CD8-positive, alpha-beta memory T cell (primary cell): Measurements from ENCODE around the gene PTEN. TPM values are rescaled to one million over a fixed set of nuclear protein-coding genes. Genes with fewer than 3 reads are reported as not detected.
A peak's percentile ranks its signal among the peaks of the same experiment; 100 is the strongest.
"Not testable (repeated sequence)": the region's sequence is repeated elsewhere in the genome, so short reads cannot be mapped to it uniquely, and the experiment has no call there.

ENCODE experiments used
- CTCF ChIA-PET: fragments of 350-600 bp; sonication (Branson Sonifier 250); formaldehyde crosslinking; loops from one replicate; lab custom pipeline; 2021; ENCODE audit warnings: antibody characterized with exemption; lab: Charles Lee
- POLR2A ChIA-PET: fragments of 350-600 bp; sonication (Branson Sonifier 250); formaldehyde crosslinking; loops from one replicate; lab custom pipeline; 2021; ENCODE audit warnings: antibody characterized with exemption; lab: Charles Lee
- DNase-seq, 5 donors: peaks; one replicate each; pipeline versions ENCODE4 v3.0.0 to v3.0.0-alpha.2; 2020 to 2022; ENCODE audit warnings: mixed read lengths in 1 of 5
- H3K27ac ChIP-seq: one replicate; pipeline ENCODE4 v1.7.0; 2013; ENCODE audit warnings: low read depth, mild to moderate bottlenecking, low read length, moderate library complexity
- H3K27me3 ChIP-seq: 2 replicates; pipeline ENCODE4 v1.7.0; 2013; ENCODE audit warnings: low read length, mild to moderate bottlenecking; ENCODE audit not compliant: insufficient read depth, poor library complexity, severe bottlenecking
- H3K36me3 ChIP-seq: 2 replicates; pipeline ENCODE4 v1.7.0; 2013; ENCODE audit warnings: mild to moderate bottlenecking, low read length, moderate library complexity; ENCODE audit not compliant: insufficient read depth
- H3K4me1 ChIP-seq: 2 replicates; pipeline ENCODE4 v1.7.0; 2013; ENCODE audit warnings: mild to moderate bottlenecking, low read length, moderate library complexity; ENCODE audit not compliant: insufficient read depth
- H3K4me3 ChIP-seq: 2 replicates; pipeline ENCODE4 v1.7.0; 2013; ENCODE audit warnings: mild to moderate bottlenecking, low read length
- H3K9me3 ChIP-seq: 2 replicates; pipeline ENCODE4 v1.7.0; 2013; ENCODE audit warnings: mild to moderate bottlenecking, low read length
- H3K27ac Mint-ChIP-seq, 8 donors: one replicate each; pipeline ENCODE4 v1.8.0; 2020 to 2021; ENCODE audit warnings: mixed read lengths in 8 of 8, mild to moderate bottlenecking in 6 of 8, inconsistent platforms in 3 of 8, moderate library complexity in 3 of 8
- H3K27me3 Mint-ChIP-seq, 2 donors: one replicate each; pipeline ENCODE4 v1.8.0; 2020 to 2021; ENCODE audit warnings: mixed read lengths in 2 of 2, mild to moderate bottlenecking in 1 of 2, moderate library complexity in 1 of 2
- H3K36me3 Mint-ChIP-seq, 3 donors: one replicate each; pipeline ENCODE4 v1.8.0; 2020 to 2021; ENCODE audit warnings: mixed read lengths in 3 of 3, inconsistent platforms in 1 of 3, mild to moderate bottlenecking in 1 of 3
- H3K4me1 Mint-ChIP-seq, 3 donors: one replicate each; pipeline ENCODE4 v1.8.0; 2020 to 2021; ENCODE audit warnings: mixed read lengths in 3 of 3, inconsistent platforms in 1 of 3, mild to moderate bottlenecking in 1 of 3
- H3K4me3 Mint-ChIP-seq, 7 donors: one replicate each; pipeline ENCODE4 v1.8.0; 2020 to 2021; ENCODE audit warnings: mixed read lengths in 7 of 7, mild to moderate bottlenecking in 6 of 7, moderate library complexity in 4 of 7, inconsistent platforms in 2 of 7
- H3K9me3 Mint-ChIP-seq, 5 donors: one replicate each; pipeline ENCODE4 v1.8.0; 2020 to 2022; ENCODE audit warnings: mixed read lengths in 5 of 5, mild to moderate bottlenecking in 3 of 5, moderate library complexity in 2 of 5, inconsistent platforms in 1 of 5
- polyA plus RNA-seq: library from polyadenylated mRNA; unstranded; fragments of 300-500 nt; fragmentation: Illumina TruSeq; gene quantifications from one replicate; pipeline ENCODE4 v1.2.3, GENCODE V29; 2021
- total RNA-seq, 2 experiments: library from RNA; stranded (reverse); gene quantifications; one replicate each; pipeline ENCODE4 v1.2.3, GENCODE V29; 2021

PTEN gene
- total and polyA plus RNA-seq, 3 experiments from 2014 or later: 29.1 to 50.6 (median 49.5) TPM

DNA sequence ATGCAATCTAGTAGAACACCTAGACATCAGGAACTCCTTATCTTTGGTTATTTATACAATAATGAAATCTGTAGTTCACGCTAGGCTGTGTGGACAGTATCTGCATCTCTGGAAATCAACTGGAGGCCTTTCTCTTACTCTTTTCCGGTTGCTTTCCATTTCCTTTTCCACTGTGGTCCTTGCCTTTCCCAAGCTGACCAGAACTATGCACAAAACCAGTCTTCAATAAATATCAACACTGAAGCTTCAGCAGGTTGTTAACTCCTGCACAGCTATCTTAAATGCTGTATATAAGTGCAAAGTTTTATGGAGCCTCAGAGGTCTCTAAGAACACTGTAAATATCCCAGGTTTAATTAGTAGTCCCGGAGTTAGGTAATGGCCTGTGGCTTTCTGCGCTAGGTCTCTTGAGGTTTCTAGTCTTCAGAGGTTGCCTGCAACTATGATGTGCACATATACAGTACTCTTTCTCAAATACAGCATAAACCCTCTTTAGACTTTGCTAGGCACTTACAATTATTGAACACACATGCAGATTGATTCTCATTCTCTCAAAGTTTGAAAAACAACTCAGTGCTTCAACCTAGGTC is 2.5 kb upstream of the PTEN start:
- POLR2A ChIA-PET: interaction anchor here (1.0 to 2.5 kb wide), 3 partner anchors 231 to 1471 kb away, joined by 3 to 13 read pairs (median 6); partner anchors contain the start of gene RNLS
- no peaks in the 10 kb centered on the region for H3K9me3 ChIP-seq
- Mint-ChIP-seq H3K4me3 (peak overlapping the region; percentile 94 to 100 (median 97)), H3K27ac (peak overlapping the region; percentile 87 to 96 (median 95)), H3K9me3 (no peaks in the 10 kb centered on the region), H3K4me1 (peaks cover 25 to 36% (median 33%) of the 10 kb centered on the region in 3 donors), H3K27me3 (peaks cover 0 to 4% of the 10 kb centered on the region in 2 donors), H3K36me3 (peaks cover 0 to 30% (median 4%) of the 10 kb centered on the region in 3 donors)
- no peak overlapping the region for H3K4me3 ChIP-seq
- DNase-seq: no peak
- no peak overlapping the region for H3K27ac ChIP-seq
- H3K27me3 ChIP-seq: no peaks in the 10 kb centered on the region
- CTCF ChIA-PET: interaction anchor here (1.3 to 10.7 kb wide), 10 partner anchors 10 to 691 kb away, joined by 3 to 106 read pairs (median 14); partner anchors contain the start of gene ATAD1
- H3K36me3 ChIP-seq: no peaks in the 10 kb centered on the region
- H3K4me1 ChIP-seq: peaks cover 13% of the 10 kb centered on the region

DNA sequence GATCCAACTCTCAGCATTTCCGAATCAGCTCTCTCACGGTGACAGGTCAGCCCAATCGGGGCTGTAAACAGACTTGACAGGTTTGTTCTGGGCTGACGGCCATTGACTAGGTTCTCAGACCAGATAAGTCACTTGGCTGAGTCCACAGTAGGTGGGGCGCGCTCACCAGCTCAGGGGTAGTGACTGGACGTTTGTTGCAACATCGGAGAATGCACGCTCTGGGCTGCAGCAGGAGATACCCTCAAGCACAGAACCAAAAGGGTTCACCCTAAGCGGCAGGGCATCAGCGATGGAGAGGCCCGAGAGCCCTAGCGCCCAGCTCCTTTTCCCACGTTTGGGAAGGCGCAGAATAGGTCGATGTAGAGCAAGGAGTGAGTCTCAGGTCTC is 1.9 kb upstream of the PTEN start:
- Histone ChIP-seq H3K36me3 (no peaks in the 10 kb centered on the region), H3K4me1 (peaks cover 13% of the 10 kb centered on the region), H3K27ac (peak overlapping the region; percentile 74), H3K9me3 (no peaks in the 10 kb centered on the region), H3K4me3 (peak overlapping the region; percentile 91), H3K27me3 (no peaks in the 10 kb centered on the region)
- peaks cover 0 to 4% of the 10 kb centered on the region in 2 donors for H3K27me3 Mint-ChIP-seq
- DNase-seq: no peak
- H3K9me3 Mint-ChIP-seq: no peaks in the 10 kb centered on the region
- POLR2A ChIA-PET: interaction anchor here (0.6 to 2.6 kb wide), 11 partner anchors 13 to 1471 kb away, joined by 3 to 35 read pairs (median 6); partner anchors contain the start of genes ATAD1 and RNLS
- CTCF ChIA-PET: interaction anchor here (1.1 to 10.7 kb wide), 12 partner anchors 11 to 526 kb away, joined by 3 to 106 read pairs (median 6); partner anchors contain the start of gene ATAD1
- peak overlapping the region; percentile 94 to 100 (median 97) for H3K4me3 Mint-ChIP-seq
- peaks cover 27 to 43% (median 39%) of the 10 kb centered on the region in 3 donors for H3K4me1 Mint-ChIP-seq
- peak overlapping the region; percentile 87 to 96 (median 95) for H3K27ac Mint-ChIP-seq
- H3K36me3 Mint-ChIP-seq: peaks cover 0 to 31% (median 5%) of the 10 kb centered on the region in 3 donors

DNA sequence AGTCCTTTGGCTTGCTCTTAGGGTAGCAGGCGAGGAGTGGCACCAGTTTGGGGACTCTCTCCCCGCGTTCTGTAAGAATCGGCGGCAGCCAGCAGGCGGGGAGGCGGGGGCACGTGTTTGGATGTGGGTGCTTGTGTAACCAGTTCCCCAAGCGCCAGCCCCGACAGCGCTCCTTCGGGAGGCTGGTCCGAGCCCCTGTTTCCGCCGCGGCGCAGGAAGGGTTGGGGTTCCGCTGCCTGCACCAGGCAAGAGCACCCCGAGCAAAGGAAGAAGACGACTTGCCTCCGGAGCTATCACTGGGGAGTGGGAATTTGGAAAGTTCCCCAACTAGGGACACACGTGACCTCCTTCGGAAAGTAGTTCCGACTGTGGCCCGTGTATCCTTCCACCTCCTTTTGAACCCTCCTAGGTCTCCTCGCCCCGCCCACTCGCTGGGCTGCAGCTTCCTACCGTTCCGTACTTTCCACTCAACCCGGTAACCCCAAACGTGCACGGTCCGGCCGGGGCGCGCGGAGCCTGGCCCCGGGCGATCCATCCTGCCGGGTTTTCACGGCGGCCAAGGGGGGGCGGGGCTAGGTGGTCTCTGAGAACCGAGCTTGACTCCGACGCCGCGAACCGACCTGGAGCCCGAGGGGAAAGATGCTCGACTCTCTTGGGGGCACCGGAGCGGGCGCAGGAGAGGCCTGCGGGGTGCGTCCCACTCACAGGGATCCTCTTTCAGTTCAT is 1.3 kb upstream of the PTEN start:
- peaks cover 0 to 4% of the 10 kb centered on the region in 2 donors for H3K27me3 Mint-ChIP-seq
- no peaks in the 10 kb centered on the region for H3K9me3 Mint-ChIP-seq
- no peaks in the 10 kb centered on the region for H3K27me3 ChIP-seq
- peaks cover 0 to 33% (median 5%) of the 10 kb centered on the region in 3 donors for H3K36me3 Mint-ChIP-seq
- H3K4me1 ChIP-seq: peaks cover 13% of the 10 kb centered on the region
- H3K4me1 Mint-ChIP-seq: peaks cover 33 to 48% (median 45%) of the 10 kb centered on the region in 3 donors
- POLR2A ChIA-PET: interaction anchor here (0.6 to 2.6 kb wide), 21 partner anchors 10 to 1470 kb away, joined by 3 to 35 read pairs (median 4); partner anchors contain the start of genes ATAD1, RNLS and STAMBPL1
- no peaks in the 10 kb centered on the region for H3K9me3 ChIP-seq
- peak overlapping the region; percentile 74 for H3K27ac ChIP-seq
- peak overlapping the region; percentile 94 to 100 (median 97) for H3K4me3 Mint-ChIP-seq
- peak; percentile 88 to 95 (median 92) for DNase-seq
- peak overlapping the region; percentile 91 for H3K4me3 ChIP-seq
- H3K36me3 ChIP-seq: no peaks in the 10 kb centered on the region
- CTCF ChIA-PET: interaction anchor here (0.8 to 10.7 kb wide), 16 partner anchors 10 to 693 kb away, joined by 3 to 106 read pairs (median 5); partner anchors contain the start of gene ATAD1
- peak overlapping the region; percentile 87 to 96 (median 95) for H3K27ac Mint-ChIP-seq

DNA sequence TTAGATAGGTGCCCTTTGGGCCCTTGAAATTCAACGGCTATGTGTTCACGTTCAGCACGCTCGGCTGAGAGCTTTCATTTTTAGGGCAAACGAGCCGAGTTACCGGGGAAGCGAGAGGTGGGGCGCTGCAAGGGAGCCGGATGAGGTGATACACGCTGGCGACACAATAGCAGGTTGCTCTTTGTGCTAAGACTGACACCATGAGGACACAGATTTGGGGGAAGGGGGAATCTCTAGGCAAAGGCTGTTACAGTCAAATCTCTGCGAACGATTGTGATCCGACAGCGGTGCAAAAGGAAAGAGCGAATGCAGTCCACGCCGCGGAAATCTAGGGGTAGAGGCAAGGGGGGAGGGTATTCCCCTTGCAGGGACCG is 759 bp upstream of the PTEN start:
- H3K27me3 ChIP-seq: no peaks in the 10 kb centered on the region
- H3K27ac ChIP-seq: peak overlapping the region; percentile 74
- peak in 1 of 5 donors; percentile 86 for DNase-seq
- H3K27me3 Mint-ChIP-seq: peaks cover 0 to 4% of the 10 kb centered on the region in 2 donors
- peaks cover 0 to 34% (median 6%) of the 10 kb centered on the region in 3 donors for H3K36me3 Mint-ChIP-seq
- H3K9me3 Mint-ChIP-seq: no peaks in the 10 kb centered on the region
- peaks cover 37 to 53% (median 50%) of the 10 kb centered on the region in 3 donors for H3K4me1 Mint-ChIP-seq
- H3K9me3 ChIP-seq: no peaks in the 10 kb centered on the region
- POLR2A ChIA-PET: interaction anchor here (0.6 to 2.6 kb wide), 16 partner anchors 9 to 1017 kb away, joined by 3 to 35 read pairs (median 4); partner anchors contain the start of genes ATAD1 and STAMBPL1
- H3K4me3 Mint-ChIP-seq: peak overlapping the region; percentile 94 to 100 (median 97)
- no peaks in the 10 kb centered on the region for H3K36me3 ChIP-seq
- H3K27ac Mint-ChIP-seq: peak overlapping the region; percentile 87 to 96 (median 95)
- CTCF ChIA-PET: interaction anchor here (0.8 to 10.7 kb wide), 17 partner anchors 9 to 693 kb away, joined by 3 to 106 read pairs (median 5); partner anchors contain the start of gene ATAD1
- H3K4me1 ChIP-seq: peaks cover 13% of the 10 kb centered on the region
- peak overlapping the region; percentile 91 for H3K4me3 ChIP-seq

DNA sequence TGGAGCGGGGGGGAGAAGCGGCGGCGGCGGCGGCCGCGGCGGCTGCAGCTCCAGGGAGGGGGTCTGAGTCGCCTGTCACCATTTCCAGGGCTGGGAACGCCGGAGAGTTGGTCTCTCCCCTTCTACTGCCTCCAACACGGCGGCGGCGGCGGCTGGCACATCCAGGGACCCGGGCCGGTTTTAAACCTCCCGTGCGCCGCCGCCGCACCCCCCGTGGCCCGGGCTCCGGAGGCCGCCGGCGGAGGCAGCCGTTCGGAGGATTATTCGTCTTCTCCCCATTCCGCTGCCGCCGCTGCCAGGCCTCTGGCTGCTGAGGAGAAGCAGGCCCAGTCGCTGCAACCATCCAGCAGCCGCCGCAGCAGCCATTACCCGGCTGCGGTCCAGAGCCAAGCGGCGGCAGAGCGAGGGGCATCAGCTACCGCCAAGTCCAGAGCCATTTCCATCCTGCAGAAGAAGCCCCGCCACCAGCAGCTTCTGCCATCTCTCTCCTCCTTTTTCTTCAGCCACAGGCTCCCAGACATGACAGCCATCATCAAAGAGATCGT is 598 bp downstream of the PTEN start:
- Mint-ChIP-seq H3K4me1 (peaks cover 48 to 67% (median 64%) of the 10 kb centered on the region in 3 donors), H3K27ac (peak overlapping the region; percentile 77 to 97 (median 92)), H3K4me3 (peak overlapping the region; percentile 97 to 100 (median 97)), H3K36me3 (peaks cover 0 to 41% (median 8%) of the 10 kb centered on the region in 3 donors)
- not testable (repeated sequence) for H3K27me3 Mint-ChIP-seq, H3K36me3 ChIP-seq, H3K27me3 ChIP-seq, H3K9me3 ChIP-seq, H3K9me3 Mint-ChIP-seq
- ChIA-PET CTCF (interaction anchor here (0.9 to 10.7 kb wide), 6 partner anchors 13 to 523 kb away, joined by 3 to 106 read pairs (median 20); partner anchors contain the start of gene ATAD1), POLR2A (interaction anchor here (2.2 to 2.6 kb wide), 2 partner anchors 522 to 525 kb away, joined by 12 to 22 read pairs; no protein-coding TSS in a partner anchor)
- Histone ChIP-seq H3K27ac (peak overlapping the region; percentile 74), H3K4me1 (peaks cover 22% of the 10 kb centered on the region), H3K4me3 (peak overlapping the region; percentile 73)
- DNase-seq: peak; percentile 12 to 52 (median 32)

GRCh38 chr10:87864496-87865059 is 1.2 kb downstream of the PTEN start:
- CTCF ChIA-PET: interaction anchor here (10.7 kb wide), 1 partner anchor 523 kb away, joined by 106 read pairs; no protein-coding TSS in a partner anchor
- H3K4me1 Mint-ChIP-seq: peaks cover 52 to 71% (median 69%) of the 10 kb centered on the region in 3 donors

More at GRCh38 chr10:87864496-87865059, 1.2 kb downstream of the PTEN start:
- peak overlapping the region; percentile 48 for H3K27ac ChIP-seq
- POLR2A ChIA-PET: interaction anchor here (2.6 kb wide), 1 partner anchor 525 kb away, joined by 12 read pairs; no protein-coding TSS in a partner anchor
- Mint-ChIP-seq H3K27ac (peak overlapping the region; percentile 77 to 97 (median 92)), H3K36me3 (peaks cover 0 to 41% (median 8%) of the 10 kb centered on the region in 3 donors), H3K9me3 (no peaks in the 10 kb centered on the region), H3K27me3 (peaks cover 0 to 4% of the 10 kb centered on the region in 2 donors), H3K4me3 (peak overlapping the region; percentile 97 to 100 (median 97))
- peak overlapping the region; percentile 73 for H3K4me3 ChIP-seq
- peak in 1 of 5 donors; percentile 8 for DNase-seq
- H3K9me3 ChIP-seq: no peaks in the 10 kb centered on the region
- H3K4me1 ChIP-seq: peaks cover 27% of the 10 kb centered on the region
- H3K27me3 ChIP-seq: no peaks in the 10 kb centered on the region
- no peaks in the 10 kb centered on the region for H3K36me3 ChIP-seq
